H1 (cell line): ENCODE measurements around the gene SOBP.

ENCODE experiments used
- EZH2 ChIP-seq: fragments of 200-600 bp; sonication (generic); IDR thresholded peaks from 2 replicates; pipeline ENCODE4 v1.7.1; 2012; ENCODE audit warnings: low read depth, mild to moderate bottlenecking, moderate library complexity, low read length, inconsistent platforms; ENCODE audit not compliant: severe bottlenecking
- GABPA ChIP-seq: IDR thresholded peaks from 2 replicates; pipeline ENCODE4 v1.6.1; 2011; ENCODE audit warnings: mild to moderate bottlenecking, low read length, moderate library complexity, borderline replicate concordance; ENCODE audit not compliant: insufficient read depth
- PHF8 ChIP-seq: fragments of 200-600 bp; sonication (generic); conservative IDR thresholded peaks from 2 replicates; pipeline ENCODE4 v1.7.1; 2012; ENCODE audit warnings: low read depth, mild to moderate bottlenecking, inconsistent platforms, low read length, moderate library complexity
- RAD21 ChIP-seq, 2 experiments: IDR thresholded peaks in 1 of 2; conservative IDR thresholded peaks in 1 of 2; 2 replicates each; pipeline ENCODE4 v1.6.1; 2011; ENCODE audit warnings: low read depth in 2 of 2, low read length in 2 of 2, improper control_type of control experiment in 1 of 2, inconsistent platforms in 1 of 2, mild to moderate bottlenecking in 1 of 2, moderate library complexity in 1 of 2
- YY1 ChIP-seq: IDR thresholded peaks from 2 replicates; pipeline ENCODE4 v1.6.1; 2011; ENCODE audit warnings: low read depth, mild to moderate bottlenecking, low read length
- TF ChIP-seq, protein P1 (sequence below), 3 experiments: IDR thresholded peaks; 1 replicate in 2 of 3; 2 replicates in 1 of 3; pipeline versions ENCODE4 v1.5.1 to v1.6.1; 2011; ENCODE audit warnings: low read length in 3 of 3, mild to moderate bottlenecking in 3 of 3, inconsistent platforms in 2 of 3, low read depth in 1 of 3, moderate library complexity in 1 of 3; ENCODE audit not compliant: insufficient read depth in 1 of 3; ENCODE audit errors: control extremely low read depth in 1 of 3

DNA sequence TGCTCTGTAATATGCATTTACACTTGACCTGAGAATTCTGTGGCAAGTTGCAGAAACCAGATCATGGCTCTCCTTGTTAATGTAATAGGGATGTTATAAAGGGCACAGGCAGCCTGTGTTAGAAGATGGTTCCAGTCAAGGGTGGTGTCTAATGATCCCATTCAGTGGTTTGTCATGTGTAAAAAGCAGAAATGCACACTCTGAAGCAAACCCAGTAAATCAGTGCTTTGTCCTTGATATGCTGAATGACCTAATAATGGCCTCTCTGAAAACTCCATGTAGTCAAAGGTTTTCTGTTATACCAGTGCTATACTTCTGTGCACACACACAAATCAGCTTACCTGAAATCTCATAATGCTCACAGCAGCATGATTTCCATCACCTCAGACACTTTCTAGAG, 66.2 kb downstream of the SOBP start:
- TF ChIP-seq RAD21 (IDR thresholded peaks at IDR 0.05 in 1 of 2, conservative IDR thresholded peaks at IDR 0.05 in 1 of 2; ENCODE audit: low read depth in 2 of 2, low read length in 2 of 2) (no peak), EZH2 (no peak), YY1 (no peak), GABPA (no peak), PHF8 (no peak)
- TF ChIP-seq, protein P1, sequence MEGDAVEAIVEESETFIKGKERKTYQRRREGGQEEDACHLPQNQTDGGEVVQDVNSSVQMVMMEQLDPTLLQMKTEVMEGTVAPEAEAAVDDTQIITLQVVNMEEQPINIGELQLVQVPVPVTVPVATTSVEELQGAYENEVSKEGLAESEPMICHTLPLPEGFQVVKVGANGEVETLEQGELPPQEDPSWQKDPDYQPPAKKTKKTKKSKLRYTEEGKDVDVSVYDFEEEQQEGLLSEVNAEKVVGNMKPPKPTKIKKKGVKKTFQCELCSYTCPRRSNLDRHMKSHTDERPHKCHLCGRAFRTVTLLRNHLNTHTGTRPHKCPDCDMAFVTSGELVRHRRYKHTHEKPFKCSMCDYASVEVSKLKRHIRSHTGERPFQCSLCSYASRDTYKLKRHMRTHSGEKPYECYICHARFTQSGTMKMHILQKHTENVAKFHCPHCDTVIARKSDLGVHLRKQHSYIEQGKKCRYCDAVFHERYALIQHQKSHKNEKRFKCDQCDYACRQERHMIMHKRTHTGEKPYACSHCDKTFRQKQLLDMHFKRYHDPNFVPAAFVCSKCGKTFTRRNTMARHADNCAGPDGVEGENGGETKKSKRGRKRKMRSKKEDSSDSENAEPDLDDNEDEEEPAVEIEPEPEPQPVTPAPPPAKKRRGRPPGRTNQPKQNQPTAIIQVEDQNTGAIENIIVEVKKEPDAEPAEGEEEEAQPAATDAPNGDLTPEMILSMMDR (IDR thresholded peaks at IDR 0.05; ENCODE audit: control extremely low read depth in 1 of 3, insufficient read depth in 1 of 3, low read depth in 1 of 3, low read length in 3 of 3): no peak
